IPS-18c (cell line): Measurements from ENCODE around the gene C3orf20.

Source experiments
- H3K4me3 ChIP-seq: 2 replicates; pipeline ENCODE4 v1.7.0; 2013; ENCODE audit warnings: low read depth, mild to moderate bottlenecking, low read length, moderate library complexity; ENCODE audit not compliant: insufficient read depth
- H3K9me3 ChIP-seq: one replicate; pipeline ENCODE4 v1.6.1; 2013; ENCODE audit warnings: mild to moderate bottlenecking, low read length, moderate library complexity; ENCODE audit not compliant: control insufficient read depth, insufficient read depth

Gene C3orf20

GRCh38 chr3:14674841-14675240, at the start of gene C3orf20:
Gene C3orf20 (plus strand): TSS chr3:14675141. CDS start chr3:14682714, 7,573 bp downstream.
- Histone ChIP-seq H3K9me3 (peaks cover 2% of the 10 kb centered on the region), H3K4me3 (no peak within 1 kb of the TSS)

GRCh38 chr3:14625443-14625842, 49.5 kb upstream of the C3orf20 start:
- H3K9me3 ChIP-seq, result no peaks in the 10 kb centered on the region
- no peak overlapping the region for H3K4me3 ChIP-seq

GRCh38 chr3:14627815-14628214, 47.1 kb upstream of the C3orf20 start:
- Histone ChIP-seq H3K9me3 (peaks cover 2% of the 10 kb centered on the region), H3K4me3 (no peak overlapping the region)

- Histone ChIP-seq H3K9me3 (peaks cover 2% of the 10 kb centered on the region), H3K4me3 (no peak overlapping the region)
Measured at GRCh38 chr3:14628406-14628805, 46.5 kb upstream of the C3orf20 start.

- H3K4me3 ChIP-seq, result no peak overlapping the region
- H3K9me3 ChIP-seq, result peaks cover 2% of the 10 kb centered on the region
Measured at GRCh38 chr3:14630404-14631100, 44.4 kb upstream of the C3orf20 start.

GRCh38 chr3:14631101-14631497, 43.8 kb upstream of the C3orf20 start:
- H3K4me3 ChIP-seq, result no peak overlapping the region
- H3K9me3 ChIP-seq, result peaks cover 2% of the 10 kb centered on the region

- Histone ChIP-seq H3K4me3 (no peak overlapping the region), H3K9me3 (peaks cover 2% of the 10 kb centered on the region)
Measured at GRCh38 chr3:14631687-14632441, 43.1 kb upstream of the C3orf20 start.

GRCh38 chr3:14632442-14632930, 42.5 kb upstream of the C3orf20 start:
- Histone ChIP-seq H3K9me3 (peaks cover 2% of the 10 kb centered on the region), H3K4me3 (no peak overlapping the region)

- no peak overlapping the region for H3K4me3 ChIP-seq
- peaks cover 2% of the 10 kb centered on the region for H3K9me3 ChIP-seq
Measured at GRCh38 chr3:14633417-14633816, 41.5 kb upstream of the C3orf20 start.

GRCh38 chr3:14633819-14634424, 41.0 kb upstream of the C3orf20 start:
- Histone ChIP-seq H3K4me3 (no peak overlapping the region), H3K9me3 (peaks cover 2% of the 10 kb centered on the region)

GRCh38 chr3:14634763-14635400, 40.1 kb upstream of the C3orf20 start:
- no peak overlapping the region for H3K4me3 ChIP-seq
- peaks cover 2% of the 10 kb centered on the region for H3K9me3 ChIP-seq

GRCh38 chr3:14636496-14637087, 38.3 kb upstream of the C3orf20 start:
- H3K9me3 ChIP-seq, result no peaks in the 10 kb centered on the region
- no peak overlapping the region for H3K4me3 ChIP-seq

GRCh38 chr3:14640157-14640562, 34.8 kb upstream of the C3orf20 start:
- Histone ChIP-seq H3K4me3 (no peak overlapping the region), H3K9me3 (no peaks in the 10 kb centered on the region)

- Histone ChIP-seq H3K9me3 (no peaks in the 10 kb centered on the region), H3K4me3 (no peak overlapping the region)
Measured at GRCh38 chr3:14640734-14641133, 34.2 kb upstream of the C3orf20 start.

- Histone ChIP-seq H3K9me3 (no peaks in the 10 kb centered on the region), H3K4me3 (no peak overlapping the region)
Measured at GRCh38 chr3:14641346-14641745, 33.6 kb upstream of the C3orf20 start.

- Histone ChIP-seq H3K9me3 (no peaks in the 10 kb centered on the region), H3K4me3 (no peak overlapping the region)
Measured at GRCh38 chr3:14645453-14645852, 29.5 kb upstream of the C3orf20 start.

- Histone ChIP-seq H3K4me3 (no peak overlapping the region), H3K9me3 (no peaks in the 10 kb centered on the region)
Measured at GRCh38 chr3:14646131-14646573, 28.8 kb upstream of the C3orf20 start.
